ENCODE data around the gene RBBP8NL. TPM values are rescaled to one million over a fixed set of nuclear protein-coding genes. Genes with fewer than 3 reads are reported as not detected.

RBBP8NL gene
- total and polyA plus RNA-seq, 9 of the 15 experiments (the other 6 are each of a cell fraction or from before 2014, with no cell fraction given) = not detected

GRCh38 chr20:62363920-62364851 lies 63.2 kb downstream of the RBBP8NL start (continued):
- 0 out of 2 replicates have a peak, but pooled peaks have one; percentile 6 for TF ChIP-seq TFAP4 (CRISPR knock-in tag; IDR thresholded peaks at IDR 0.05; ENCODE audit: borderline replicate concordance)
- 0 out of 2 replicates have a peak, but pooled peaks have one; percentile 27 for TF ChIP-seq ZNF12 (CRISPR knock-in tag; IDR thresholded peaks at IDR 0.05)
- no peak for TF ChIP-seq CLOCK (CRISPR knock-in tag; IDR thresholded peaks at IDR 0.05; ENCODE audit: borderline replicate concordance)
- peak; percentile 73 for TF ChIP-seq ARID1B (IDR thresholded peaks at IDR 0.05)
- no peak for TF ChIP-seq ARHGAP35 (IDR thresholded peaks at IDR 0.05; ENCODE audit: partially characterized antibody)
- TF ChIP-seq NRF1 (conservative IDR thresholded peaks at IDR 0.05 in 1 of 2, IDR thresholded peaks at IDR 0.05 in 1 of 2) = no peak
- no peak for TF ChIP-seq MTA2 (IDR thresholded peaks at IDR 0.05; ENCODE audit: low read depth)
- 0 out of 2 replicates have a peak, but pooled peaks have one; percentile 31 for TF ChIP-seq SP1 (CRISPR knock-in tag; IDR thresholded peaks at IDR 0.05)
- no peak for TF ChIP-seq HES1 (IDR thresholded peaks at IDR 0.05; ENCODE audit: low read depth)
- TF ChIP-seq NR2C2 (CRISPR knock-in tag; IDR thresholded peaks at IDR 0.05) = peak; percentile 59; the same call in 1 of the 2 replicates
- TF ChIP-seq NR2C2 (tag; IDR thresholded peaks at IDR 0.05) = peak; percentile 82
- TF ChIP-seq MAFG (tag; conservative IDR thresholded peaks at IDR 0.05) = no peak
- no peak for TF ChIP-seq ZNF445 (CRISPR knock-in tag; IDR thresholded peaks at IDR 0.05; ENCODE audit: low read depth)
- no peak for TF ChIP-seq PTTG1 (tag; IDR thresholded peaks at IDR 0.05; ENCODE audit: low read depth)
- TF ChIP-seq NR2C1 (IDR thresholded peaks at IDR 0.05) = peak; percentile 87
- peak; percentile 85 for TF ChIP-seq NR2C1 (tag; IDR thresholded peaks at IDR 0.05)
- no peak for TF ChIP-seq ZBTB33 (CRISPR knock-in tag; IDR thresholded peaks at IDR 0.05)
- TF ChIP-seq ZNF507 (tag; conservative IDR thresholded peaks at IDR 0.05) = no peak
- peak; percentile 71 for TF ChIP-seq DPF2 (IDR thresholded peaks at IDR 0.05)
- TF ChIP-seq CBX1 (IDR thresholded peaks at IDR 0.05; ENCODE audit: low read depth) = no peak
- peak; percentile 74 for TF ChIP-seq JUN (IDR thresholded peaks at IDR 0.05; ENCODE audit: borderline replicate concordance, low read depth, low read length)
- TF ChIP-seq JUN (CRISPR knock-in tag; IDR thresholded peaks at IDR 0.05; ENCODE audit: borderline replicate concordance) = no peak

Data from K562 (cell line).